Amygdala (tissue), 56 donors: ENCODE measurements around the gene MAMSTR.
A peak's percentile ranks its signal among the peaks of the same experiment; 100 is the strongest.

ENCODE experiments used
- DNase-seq, 56 donors: peaks; one replicate each; lab custom pipeline; 2025; lab: John Stamatoyannopoulos, UW

MAMSTR gene

GRCh38 chr19:48746738-48747575 lies 27.4 kb upstream of the MAMSTR start, which contains the start of gene IZUMO1:
TSS of gene IZUMO1 (minus strand) at chr19:48746909. CDS start at chr19:48745859, 1,050 bp downstream.
- peak in 53 of 56 donors; percentile 15 to 91 (median 66) for DNase-seq

- DNase-seq: no peak
Observed at GRCh38 chr19:48746110-48746509, 26.6 kb upstream of the MAMSTR start.

DNA sequence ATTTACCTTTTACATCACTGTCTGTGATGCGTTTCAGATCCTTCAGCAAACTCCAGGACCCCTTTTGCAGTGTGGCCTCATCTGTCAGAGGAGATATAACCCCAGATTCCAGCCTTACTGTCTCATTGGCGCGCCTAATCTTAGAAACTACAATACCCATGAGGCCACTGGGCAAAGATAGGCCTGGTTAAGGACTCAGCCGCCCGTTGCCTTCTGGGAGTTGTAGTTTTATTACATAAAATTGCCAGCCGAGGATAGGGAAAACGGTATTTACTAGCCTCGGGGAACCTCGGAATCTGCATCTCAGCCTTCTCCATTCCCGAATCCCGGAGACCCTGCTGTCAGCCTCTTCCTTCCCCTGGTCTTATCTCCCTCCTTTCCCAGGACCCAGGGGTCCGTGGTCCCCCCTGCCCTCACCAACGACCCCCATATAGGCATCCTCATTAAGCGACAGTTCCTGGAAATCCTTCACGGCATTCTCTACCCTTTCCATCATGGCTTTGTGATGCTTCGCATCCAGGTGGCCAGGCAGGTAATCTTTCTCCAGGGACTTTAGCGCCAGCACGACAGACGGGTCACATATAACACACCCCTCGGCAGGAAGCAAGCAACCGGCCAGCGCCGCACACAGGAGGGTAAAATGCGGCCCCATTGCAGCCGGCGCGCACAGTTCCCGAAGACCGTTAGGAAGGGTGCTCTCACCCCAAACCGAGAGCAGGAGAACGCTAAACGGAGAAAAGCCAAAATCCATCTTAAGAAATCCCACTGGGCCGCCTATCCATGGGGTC lies 25.9 kb upstream of the MAMSTR start:
- DNase-seq: peak in 43 of 56 donors; percentile 7 to 82 (median 47)

DNA sequence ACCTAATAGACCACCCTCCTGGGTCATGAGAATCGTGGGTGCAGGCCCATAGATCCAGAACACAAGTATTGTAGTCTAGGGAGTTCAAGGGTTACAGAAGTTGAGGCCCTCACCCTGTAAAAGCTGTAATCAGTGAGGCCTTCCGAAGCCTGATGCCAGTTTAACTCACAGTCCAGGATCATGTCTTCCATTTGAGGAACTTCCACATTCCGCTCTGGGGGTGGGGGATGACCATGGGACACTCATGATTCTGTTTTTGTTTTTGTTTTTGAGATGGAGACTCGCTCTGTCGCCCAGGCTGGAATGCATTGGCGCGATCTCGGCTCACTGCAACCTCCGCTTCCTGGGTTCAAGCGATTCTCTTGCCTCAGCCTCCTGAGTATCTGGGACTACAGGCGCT lies 22.6 kb upstream of the MAMSTR start:
- DNase-seq: no peak

DNA sequence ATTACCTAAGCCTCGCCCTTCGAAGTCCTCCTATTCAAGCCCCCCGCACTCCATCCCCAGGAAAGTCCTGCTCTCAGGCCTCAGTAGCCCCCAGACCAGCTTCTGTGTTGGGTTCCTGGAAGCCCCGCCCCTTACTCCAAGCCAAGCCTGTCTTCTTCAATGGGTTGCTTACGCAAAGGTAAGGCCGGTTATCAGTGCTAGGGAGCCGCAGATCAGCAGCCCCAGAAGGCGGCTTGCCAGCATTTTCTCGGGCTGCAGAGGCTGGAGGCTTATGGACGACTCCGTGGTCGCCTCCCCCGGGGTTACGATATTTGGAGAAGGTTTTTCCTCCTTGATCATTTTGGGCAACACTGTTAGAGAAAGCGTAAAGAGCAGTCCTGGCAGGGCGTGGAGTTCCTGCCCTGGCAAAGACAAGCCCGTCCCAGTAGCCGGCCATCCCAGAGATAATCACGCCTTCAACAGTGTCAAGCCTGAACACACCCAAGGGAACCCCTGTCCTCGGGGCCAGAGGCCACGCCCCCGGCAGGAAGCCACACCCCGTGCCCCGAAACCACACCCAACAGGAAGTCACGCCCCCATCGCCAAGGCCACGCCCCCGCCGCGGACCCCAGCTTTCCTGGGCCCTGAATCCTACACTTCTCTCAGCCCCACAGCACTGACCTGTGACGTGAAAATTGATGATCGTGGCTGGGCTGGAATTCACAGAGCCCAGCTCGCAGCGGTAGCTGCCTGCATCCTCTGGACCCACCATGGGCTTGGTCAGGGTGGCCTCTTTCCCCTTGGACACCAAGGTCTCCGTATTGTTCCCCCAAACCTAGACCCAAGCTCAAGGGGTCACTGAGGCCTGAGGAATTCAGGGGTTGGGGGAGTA lies 21.8 kb upstream of the MAMSTR start:
- DNase-seq: peak in 3 of 56 donors; percentile 6 to 36 (median 14)

- no peak for DNase-seq
Observed at GRCh38 chr19:48740164-48740972, 20.8 kb upstream of the MAMSTR start, which contains the start of gene RASIP1. TSS of gene RASIP1 (minus strand) at chr19:48740610. CDS start at chr19:48740282, 328 bp downstream.

DNA sequence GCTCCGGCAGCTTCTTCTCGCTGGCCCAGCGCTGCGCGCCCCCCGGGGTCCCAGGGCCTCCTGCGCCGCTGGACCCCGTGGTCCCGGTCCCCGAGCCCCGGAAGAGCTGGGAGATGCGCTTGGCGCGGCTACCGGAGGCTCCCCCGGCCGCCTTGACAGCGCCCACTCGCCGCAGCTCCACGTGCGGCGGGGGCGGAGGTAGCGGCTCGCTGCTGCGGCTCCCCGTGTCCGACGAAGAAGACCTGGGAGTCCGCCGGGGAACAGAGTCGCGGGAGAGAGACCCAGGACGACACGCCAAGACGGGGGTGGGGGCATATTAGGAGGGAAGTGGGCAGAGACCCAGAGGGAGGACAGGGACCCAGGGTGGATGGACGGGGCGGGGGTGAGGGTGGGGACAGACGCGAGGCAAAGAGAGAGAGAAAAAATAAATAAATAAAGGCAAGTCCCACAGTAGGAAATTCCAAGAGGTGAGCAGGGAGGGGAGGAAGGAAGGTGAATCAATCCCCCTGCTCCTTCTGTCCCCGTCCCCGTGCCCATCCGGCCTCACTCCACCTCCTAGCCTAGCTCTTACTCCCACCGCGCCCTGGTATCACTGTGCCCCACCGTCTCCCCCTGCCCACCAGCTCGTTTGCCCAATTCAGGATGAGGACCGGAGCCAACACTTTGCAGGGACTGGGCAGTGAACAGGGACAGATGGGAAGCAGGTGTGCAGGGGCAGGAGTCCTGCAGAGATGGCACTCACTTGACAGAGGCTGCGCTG lies 20.1 kb upstream of the MAMSTR start:
- no peak for DNase-seq

DNA sequence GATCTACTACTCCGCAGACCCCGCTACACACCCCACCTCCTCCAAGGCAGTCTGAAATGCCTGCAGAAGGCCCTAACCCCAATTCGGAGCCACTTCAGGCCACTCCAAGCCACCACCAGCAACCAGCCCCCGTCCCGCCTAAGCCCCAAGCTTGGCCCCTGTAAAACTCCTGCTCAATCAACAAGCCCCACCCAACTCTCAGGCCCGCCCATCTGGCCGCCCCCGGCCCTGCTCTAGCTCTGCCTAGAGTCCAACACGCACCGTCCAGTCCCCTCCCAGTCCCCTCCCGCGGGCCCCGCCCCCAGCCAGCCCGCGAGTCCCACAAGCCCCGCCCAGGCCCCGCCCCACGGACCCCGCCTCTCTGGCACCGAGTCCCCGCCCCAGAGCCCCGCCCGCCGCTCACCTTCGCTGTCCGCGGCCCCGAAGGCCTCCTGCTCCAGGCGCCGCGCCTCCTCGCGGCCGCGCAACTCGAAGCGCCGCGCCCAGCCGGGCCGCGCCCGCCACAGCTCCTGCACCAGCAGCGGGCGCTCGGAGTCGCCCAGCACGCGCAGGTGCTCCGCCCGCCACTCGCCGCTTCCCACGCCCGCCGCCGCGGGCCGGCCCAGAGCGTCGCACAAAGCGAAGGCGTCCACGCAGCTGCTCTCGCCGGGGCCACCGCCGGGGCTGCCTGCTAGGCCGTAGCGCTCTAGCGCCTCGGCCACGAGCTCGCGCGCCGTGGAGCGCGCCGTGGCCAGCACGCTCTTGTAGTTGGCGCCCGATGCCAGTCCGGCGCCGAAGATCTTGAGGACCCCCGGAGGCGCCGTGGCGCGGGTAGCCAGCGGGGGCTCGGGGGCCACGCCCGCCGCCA lies 19.3 kb upstream of the MAMSTR start:
- DNase-seq: peak in 53 of 56 donors; percentile 23 to 93 (median 74)

GRCh38 chr19:48737360-48737998 lies 18.0 kb upstream of the MAMSTR start:
- peak in 1 of 56 donors; percentile 10 for DNase-seq

DNA sequence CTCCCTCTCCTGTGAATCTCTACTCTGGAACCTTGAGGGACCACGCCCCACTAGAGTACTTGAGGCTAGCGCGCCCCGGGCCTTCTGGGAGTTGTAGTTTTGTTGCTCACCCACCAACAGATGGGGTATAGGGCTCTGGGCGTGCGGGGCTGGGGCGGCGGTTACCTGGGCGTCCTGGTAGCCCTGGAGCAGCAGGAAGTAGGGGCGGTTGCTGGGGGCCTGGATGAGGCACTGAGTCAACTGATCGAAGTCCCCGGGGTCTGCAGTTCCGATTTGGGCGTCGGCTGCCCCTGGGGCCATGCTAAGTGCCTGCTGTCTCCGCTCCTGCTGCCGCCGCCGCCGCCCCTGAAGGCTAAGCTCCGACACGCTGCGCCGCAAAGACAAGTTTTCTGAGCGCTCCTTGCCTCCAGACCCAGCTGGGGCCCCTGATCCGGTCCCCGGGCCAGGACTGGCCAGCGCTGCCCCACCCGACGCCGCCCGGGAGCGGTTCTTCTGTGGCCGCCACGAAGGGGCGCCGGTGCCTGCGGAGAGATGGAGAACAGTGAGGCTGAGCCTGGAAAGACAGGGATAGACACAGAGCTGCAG lies 15.6 kb upstream of the MAMSTR start:
- DNase-seq: no peak

GRCh38 chr19:48734625-48735024 lies 15.1 kb upstream of the MAMSTR start:
- no peak for DNase-seq

GRCh38 chr19:48731452-48731851 lies 11.9 kb upstream of the MAMSTR start:
- DNase-seq: no peak

DNA sequence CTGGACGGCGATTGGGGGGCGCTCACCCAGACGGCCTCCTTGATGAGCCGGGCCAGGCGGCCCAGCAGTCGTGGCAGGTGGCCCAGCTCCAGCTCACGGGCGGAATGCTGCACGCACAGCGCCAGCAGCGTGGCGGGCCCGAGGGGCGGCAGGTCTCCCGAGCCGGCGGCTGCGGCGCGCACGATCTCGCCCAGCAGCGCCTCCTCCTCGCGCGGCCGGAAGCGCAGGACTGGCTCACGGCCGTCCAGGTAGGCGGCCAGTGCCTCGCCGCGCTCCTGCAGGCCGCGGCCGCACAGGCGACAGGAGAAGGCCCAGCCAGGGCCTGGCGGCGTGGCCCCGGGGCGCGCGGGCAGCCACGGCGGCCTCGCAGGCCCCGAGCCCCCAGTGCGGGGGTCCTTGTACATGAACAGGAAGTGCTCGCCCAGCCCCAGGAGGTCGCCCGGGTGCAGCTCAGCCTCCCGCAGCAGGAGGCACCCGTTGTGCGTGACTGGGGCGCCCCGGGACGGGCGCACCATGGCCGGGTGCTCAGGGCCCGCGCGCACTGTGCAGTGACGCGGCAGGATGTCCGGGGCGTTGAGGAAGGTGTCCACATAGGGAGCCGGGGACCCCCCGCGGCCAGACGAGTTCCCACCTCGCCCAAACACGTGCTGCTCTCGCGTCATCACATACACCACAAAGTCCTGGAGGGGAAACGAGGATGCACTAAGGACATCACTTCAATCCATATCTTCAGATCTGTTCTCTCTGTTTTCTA lies 9.6 kb upstream of the MAMSTR start:
- no peak for DNase-seq

- no peak for DNase-seq
Observed at GRCh38 chr19:48726556-48726955, 7.0 kb upstream of the MAMSTR start.

DNA sequence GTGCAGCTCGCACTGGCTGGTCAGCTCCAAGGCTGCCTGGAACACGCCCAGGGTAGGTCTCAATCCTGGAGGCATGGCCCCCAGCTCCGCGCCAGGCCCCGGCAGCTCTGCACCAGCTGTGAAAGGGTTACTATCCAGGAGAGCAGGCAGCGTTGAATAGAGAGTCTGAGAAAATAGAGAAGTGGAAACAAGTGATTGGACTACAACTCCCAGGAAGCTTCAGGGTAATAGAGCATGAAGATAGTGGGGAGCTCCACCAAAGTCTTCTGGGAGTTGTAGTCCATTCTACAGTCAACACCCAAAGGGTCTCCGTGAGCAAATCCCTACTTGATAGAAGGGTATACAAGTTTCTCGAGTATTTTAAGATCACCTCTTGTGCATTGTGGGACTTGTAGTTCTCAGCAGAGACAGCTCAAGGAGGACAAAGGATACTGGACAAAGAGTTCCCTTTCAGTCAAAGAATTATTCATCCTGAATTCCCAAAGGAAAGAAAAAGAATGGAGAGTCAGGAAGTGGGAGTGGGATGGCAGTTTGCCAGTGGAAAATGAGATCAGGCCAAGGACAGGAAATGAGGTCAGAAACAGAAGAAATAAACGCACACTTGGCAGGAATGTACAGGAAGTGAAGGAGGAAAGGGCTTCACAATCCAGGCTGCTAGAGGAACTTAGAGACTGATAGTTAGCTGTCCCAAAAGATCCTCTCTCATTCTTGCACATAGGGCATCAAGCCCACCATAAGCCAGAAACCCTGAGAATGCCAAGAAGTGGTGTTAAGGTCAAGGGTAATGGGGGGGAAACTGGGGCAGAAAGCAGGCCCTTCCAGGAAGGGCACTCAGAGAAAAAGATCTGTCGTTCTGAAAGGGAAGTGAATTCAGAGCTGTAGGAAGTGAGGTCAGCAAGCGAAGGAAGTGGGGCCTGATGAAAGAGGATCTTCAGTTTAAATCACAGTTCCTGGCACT lies 5.5 kb upstream of the MAMSTR start:
- DNase-seq: peak in 14 of 56 donors; percentile 7 to 49 (median 25)
